ENCODE measurements around the gene ZNF354C. TPM values are rescaled to one million over a fixed set of nuclear protein-coding genes. Genes with fewer than 3 reads are reported as not detected.

Gene ZNF354C
- total RNA-seq, 1 experiment from 2014 or later: 0.07 TPM

GRCh38 chr5:179120951-179121666 is 60.9 kb downstream of the ZNF354C start:
- H3K4me3 ChIP-seq (replicated peaks in 1 of 2; ENCODE audit: low read depth in 1 of 2, low read length in 2 of 2): no peak overlapping the region
- DNase-seq (ENCODE audit: low read depth, low spot score) (no peak), ATAC-seq (no peak)
- no peak overlapping the region for H3K9ac ChIP-seq (ENCODE audit: low read length)
- H2AFZ ChIP-seq (ENCODE audit: low read depth, low read length, poor library complexity, severe bottlenecking): no peak overlapping the region
- H3K79me2 ChIP-seq (ENCODE audit: insufficient read depth, low read length): no peaks in the 10 kb centered on the region
- H3K4me2 ChIP-seq (ENCODE audit: low read length): no peak overlapping the region
- BruUV-seq (replicated peaks): no TSS peak
- ChIA-PET CTCF (no interaction called here), RAD21 (ENCODE audit: low non-redundant PET in 1 of 2, low total read pairs in 2 of 2, uncharacterized antibody in 2 of 2, unreplicated experiment in 2 of 2) (no interaction called here), POLR2A (no interaction called here)
- TF ChIP-seq CBX3 (IDR thresholded peaks at IDR 0.05; ENCODE audit: low read depth) (no peak), EZH2 (IDR thresholded peaks at IDR 0.05) (no peak), CEBPB (IDR thresholded peaks at IDR 0.05; ENCODE audit: low read depth) (no peak), SRF (IDR thresholded peaks at IDR 0.05; ENCODE audit: low read depth) (no peak)
- TF ChIP-seq, protein P1, sequence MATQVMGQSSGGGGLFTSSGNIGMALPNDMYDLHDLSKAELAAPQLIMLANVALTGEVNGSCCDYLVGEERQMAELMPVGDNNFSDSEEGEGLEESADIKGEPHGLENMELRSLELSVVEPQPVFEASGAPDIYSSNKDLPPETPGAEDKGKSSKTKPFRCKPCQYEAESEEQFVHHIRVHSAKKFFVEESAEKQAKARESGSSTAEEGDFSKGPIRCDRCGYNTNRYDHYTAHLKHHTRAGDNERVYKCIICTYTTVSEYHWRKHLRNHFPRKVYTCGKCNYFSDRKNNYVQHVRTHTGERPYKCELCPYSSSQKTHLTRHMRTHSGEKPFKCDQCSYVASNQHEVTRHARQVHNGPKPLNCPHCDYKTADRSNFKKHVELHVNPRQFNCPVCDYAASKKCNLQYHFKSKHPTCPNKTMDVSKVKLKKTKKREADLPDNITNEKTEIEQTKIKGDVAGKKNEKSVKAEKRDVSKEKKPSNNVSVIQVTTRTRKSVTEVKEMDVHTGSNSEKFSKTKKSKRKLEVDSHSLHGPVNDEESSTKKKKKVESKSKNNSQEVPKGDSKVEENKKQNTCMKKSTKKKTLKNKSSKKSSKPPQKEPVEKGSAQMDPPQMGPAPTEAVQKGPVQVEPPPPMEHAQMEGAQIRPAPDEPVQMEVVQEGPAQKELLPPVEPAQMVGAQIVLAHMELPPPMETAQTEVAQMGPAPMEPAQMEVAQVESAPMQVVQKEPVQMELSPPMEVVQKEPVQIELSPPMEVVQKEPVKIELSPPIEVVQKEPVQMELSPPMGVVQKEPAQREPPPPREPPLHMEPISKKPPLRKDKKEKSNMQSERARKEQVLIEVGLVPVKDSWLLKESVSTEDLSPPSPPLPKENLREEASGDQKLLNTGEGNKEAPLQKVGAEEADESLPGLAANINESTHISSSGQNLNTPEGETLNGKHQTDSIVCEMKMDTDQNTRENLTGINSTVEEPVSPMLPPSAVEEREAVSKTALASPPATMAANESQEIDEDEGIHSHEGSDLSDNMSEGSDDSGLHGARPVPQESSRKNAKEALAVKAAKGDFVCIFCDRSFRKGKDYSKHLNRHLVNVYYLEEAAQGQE (IDR thresholded peaks at IDR 0.05; ENCODE audit: low read depth): no peak
- H3K27ac ChIP-seq (ENCODE audit: low read depth, low read length): no peak overlapping the region
- no peaks in the 10 kb centered on the region for H3K27me3 ChIP-seq (ENCODE audit: insufficient read depth, low read length)
- intact Hi-C loops (cut with micrococcal nuclease): no loop called here
- H3K4me1 ChIP-seq (ENCODE audit: control insufficient read depth in 1 of 2, insufficient read depth in 2 of 2, low read length in 2 of 2): peaks cover 0 to 6% of the 10 kb centered on the region in 2 experiments; a peak in 1 of 4 replicates
- H3K9me3 ChIP-seq (ENCODE audit: control insufficient read depth in 1 of 2, insufficient read depth in 1 of 2, low read depth in 1 of 2, low read length in 2 of 2): no peaks in the 10 kb centered on the region; a peak in 1 of 4 replicates
- H4K20me1 ChIP-seq (ENCODE audit: insufficient read depth): no peaks in the 10 kb centered on the region
- H3K36me3 ChIP-seq (ENCODE audit: control insufficient read depth in 1 of 2, insufficient read depth in 2 of 2, low read length in 2 of 2): no peaks in the 10 kb centered on the region
- no peaks in the 10 kb centered on the region for H3K9me2 ChIP-seq (ENCODE audit: insufficient read depth)

- BruUV-seq (replicated peaks): no TSS peak
- H3K36me3 ChIP-seq (ENCODE audit: control insufficient read depth in 1 of 2, insufficient read depth in 2 of 2, low read length in 2 of 2): no peaks in the 10 kb centered on the region
- POLR2A ChIA-PET: no interaction called here
- H3K4me2 ChIP-seq (ENCODE audit: low read length): no peak overlapping the region
- CTCF ChIA-PET: no interaction called here
- H3K4me1 ChIP-seq (ENCODE audit: control insufficient read depth in 1 of 2, insufficient read depth in 2 of 2, low read length in 2 of 2): peaks cover 0 to 6% of the 10 kb centered on the region in 2 experiments; a peak in 1 of 4 replicates
- H3K27ac ChIP-seq (ENCODE audit: low read depth, low read length): no peak overlapping the region
- intact Hi-C loops (cut with micrococcal nuclease): no loop called here
- no peaks in the 10 kb centered on the region for H3K9me2 ChIP-seq (ENCODE audit: insufficient read depth)
- H3K9me3 ChIP-seq (ENCODE audit: control insufficient read depth in 1 of 2, insufficient read depth in 1 of 2, low read depth in 1 of 2, low read length in 2 of 2): no peaks in the 10 kb centered on the region; a peak in 1 of 4 replicates
- H2AFZ ChIP-seq (ENCODE audit: low read depth, low read length, poor library complexity, severe bottlenecking): no peak overlapping the region
- no peak for ATAC-seq
- H3K4me3 ChIP-seq (replicated peaks in 1 of 2; ENCODE audit: low read depth in 1 of 2, low read length in 2 of 2): no peak overlapping the region
- no peak overlapping the region for H3K9ac ChIP-seq (ENCODE audit: low read length)
- RAD21 ChIA-PET (ENCODE audit: low non-redundant PET in 1 of 2, low total read pairs in 2 of 2, uncharacterized antibody in 2 of 2, unreplicated experiment in 2 of 2): no interaction called here
- H3K79me2 ChIP-seq (ENCODE audit: insufficient read depth, low read length): no peaks in the 10 kb centered on the region
- no peak for DNase-seq (ENCODE audit: low read depth, low spot score)
- no peaks in the 10 kb centered on the region for H4K20me1 ChIP-seq (ENCODE audit: insufficient read depth)
- H3K27me3 ChIP-seq (ENCODE audit: insufficient read depth, low read length): no peaks in the 10 kb centered on the region
- no peak for TF ChIP-seq POLR2A (IDR thresholded peaks at IDR 0.05; ENCODE audit: borderline replicate concordance, extremely low read depth, insufficient read depth, insufficient read length)
- no peak for TF ChIP-seq SRF (IDR thresholded peaks at IDR 0.05; ENCODE audit: low read depth)
- no peak for TF ChIP-seq POLR2AphosphoS5 (IDR thresholded peaks at IDR 0.05; ENCODE audit: low read depth, low read length)
- TF ChIP-seq EGR1 (IDR thresholded peaks at IDR 0.05; ENCODE audit: low read depth): no peak
- no peak for TF ChIP-seq ZFX (IDR thresholded peaks at IDR 0.05)
- TF ChIP-seq, protein P2, sequence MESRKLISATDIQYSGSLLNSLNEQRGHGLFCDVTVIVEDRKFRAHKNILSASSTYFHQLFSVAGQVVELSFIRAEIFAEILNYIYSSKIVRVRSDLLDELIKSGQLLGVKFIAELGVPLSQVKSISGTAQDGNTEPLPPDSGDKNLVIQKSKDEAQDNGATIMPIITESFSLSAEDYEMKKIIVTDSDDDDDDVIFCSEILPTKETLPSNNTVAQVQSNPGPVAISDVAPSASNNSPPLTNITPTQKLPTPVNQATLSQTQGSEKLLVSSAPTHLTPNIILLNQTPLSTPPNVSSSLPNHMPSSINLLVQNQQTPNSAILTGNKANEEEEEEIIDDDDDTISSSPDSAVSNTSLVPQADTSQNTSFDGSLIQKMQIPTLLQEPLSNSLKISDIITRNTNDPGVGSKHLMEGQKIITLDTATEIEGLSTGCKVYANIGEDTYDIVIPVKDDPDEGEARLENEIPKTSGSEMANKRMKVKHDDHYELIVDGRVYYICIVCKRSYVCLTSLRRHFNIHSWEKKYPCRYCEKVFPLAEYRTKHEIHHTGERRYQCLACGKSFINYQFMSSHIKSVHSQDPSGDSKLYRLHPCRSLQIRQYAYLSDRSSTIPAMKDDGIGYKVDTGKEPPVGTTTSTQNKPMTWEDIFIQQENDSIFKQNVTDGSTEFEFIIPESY (IDR thresholded peaks at IDR 0.05; ENCODE audit: extremely low read depth, insufficient replicate concordance, low read length): no peak
- TF ChIP-seq, protein P3, sequence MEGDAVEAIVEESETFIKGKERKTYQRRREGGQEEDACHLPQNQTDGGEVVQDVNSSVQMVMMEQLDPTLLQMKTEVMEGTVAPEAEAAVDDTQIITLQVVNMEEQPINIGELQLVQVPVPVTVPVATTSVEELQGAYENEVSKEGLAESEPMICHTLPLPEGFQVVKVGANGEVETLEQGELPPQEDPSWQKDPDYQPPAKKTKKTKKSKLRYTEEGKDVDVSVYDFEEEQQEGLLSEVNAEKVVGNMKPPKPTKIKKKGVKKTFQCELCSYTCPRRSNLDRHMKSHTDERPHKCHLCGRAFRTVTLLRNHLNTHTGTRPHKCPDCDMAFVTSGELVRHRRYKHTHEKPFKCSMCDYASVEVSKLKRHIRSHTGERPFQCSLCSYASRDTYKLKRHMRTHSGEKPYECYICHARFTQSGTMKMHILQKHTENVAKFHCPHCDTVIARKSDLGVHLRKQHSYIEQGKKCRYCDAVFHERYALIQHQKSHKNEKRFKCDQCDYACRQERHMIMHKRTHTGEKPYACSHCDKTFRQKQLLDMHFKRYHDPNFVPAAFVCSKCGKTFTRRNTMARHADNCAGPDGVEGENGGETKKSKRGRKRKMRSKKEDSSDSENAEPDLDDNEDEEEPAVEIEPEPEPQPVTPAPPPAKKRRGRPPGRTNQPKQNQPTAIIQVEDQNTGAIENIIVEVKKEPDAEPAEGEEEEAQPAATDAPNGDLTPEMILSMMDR (IDR thresholded peaks at IDR 0.05 in 2 of 3, conservative IDR thresholded peaks at IDR 0.05 in 1 of 3; ENCODE audit: borderline replicate concordance in 1 of 3, insufficient read depth in 1 of 3, low read depth in 2 of 3, low read length in 2 of 3): no peak
- TF ChIP-seq FOSL1 (IDR thresholded peaks at IDR 0.05; ENCODE audit: low read depth): no peak
- no peak for TF ChIP-seq SP1 (IDR thresholded peaks at IDR 0.05; ENCODE audit: low read depth)
Observed at GRCh38 chr5:179121667-179122111, 61.5 kb downstream of the ZNF354C start.
